ENCODE measurements around the gene CENPE. TPM values are rescaled to one million over a fixed set of nuclear protein-coding genes. Genes with fewer than 3 reads are reported as not detected.

The CENPE gene
- total RNA-seq, 1 experiment from 2014 or later, result 30.3 TPM

- no peaks in the 10 kb centered on the region for H3K9me3 Mint-ChIP-seq (ENCODE audit: unreplicated experiment)
- Histone ChIP-seq H3K9me3 (no peaks in the 10 kb centered on the region), H3K36me3 (ENCODE audit: control insufficient read depth, insufficient read depth, low read length) (no peaks in the 10 kb centered on the region), H3K4me1 (no peaks in the 10 kb centered on the region), H3K27me3 (replicated peaks; ENCODE audit: control insufficient read depth, insufficient read depth, low read length) (no peaks in the 10 kb centered on the region), H3K4me3 (ENCODE audit: low read depth, low read length) (no peak overlapping the region)
- DNase-seq, result no peak
- TF ChIP-seq CTCF (IDR thresholded peaks at IDR 0.05; ENCODE audit: insufficient read depth in 1 of 2, low read depth in 1 of 2, low read length in 1 of 2, severe bottlenecking in 1 of 2, unreplicated experiment in 1 of 2), result no peak
- intact Hi-C loops (cut with micrococcal nuclease; ENCODE audit: unreplicated experiment), result no loop called here
- H3K36me3 Mint-ChIP-seq (ENCODE audit: insufficient read depth, unreplicated experiment), result peaks cover 31% of the 10 kb centered on the region
- BruUV-seq (replicated peaks), result no TSS peak
- no peaks in the 10 kb centered on the region for H3K27me3 Mint-ChIP-seq (ENCODE audit: insufficient read depth, unreplicated experiment)
- H3K4me3 Mint-ChIP-seq (ENCODE audit: unreplicated experiment), result no peak overlapping the region
- ChIA-PET CTCF (no interaction called here), POLR2A (no interaction called here)
- H3K4me1 Mint-ChIP-seq (ENCODE audit: low read depth, unreplicated experiment), result no peaks in the 10 kb centered on the region
- H3K27ac Mint-ChIP-seq (ENCODE audit: unreplicated experiment), result no peak overlapping the region
Measured at GRCh38 chr4:103104886-103105285, 93.3 kb downstream of the CENPE start.

DNA sequence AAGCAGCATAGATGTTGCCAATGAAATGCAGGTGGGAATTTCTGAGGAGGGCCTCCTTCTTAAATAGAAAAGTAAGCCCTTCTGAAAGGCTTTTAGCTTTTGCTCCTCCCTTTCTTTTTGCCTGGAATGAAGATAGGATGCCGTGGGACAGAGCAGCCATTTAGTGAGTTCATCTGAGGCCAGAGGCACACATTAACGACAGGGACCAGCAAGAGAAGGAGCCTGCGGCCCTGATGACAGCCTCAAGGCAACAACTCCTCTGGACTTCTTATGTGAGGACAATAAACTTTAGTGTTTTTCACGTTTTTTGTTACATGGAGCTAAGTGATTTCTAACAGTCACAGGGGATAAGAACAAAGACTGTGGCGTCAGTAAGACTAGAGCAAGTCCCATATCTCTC lies 97.5 kb downstream of the CENPE start:
- Histone ChIP-seq H3K4me1 (0 out of 2 replicates have a peak, but pooled peaks cover 8% of the 10 kb centered on the region), H3K27me3 (replicated peaks; ENCODE audit: control insufficient read depth, insufficient read depth, low read length) (no peaks in the 10 kb centered on the region), H3K36me3 (ENCODE audit: control insufficient read depth, insufficient read depth, low read length) (no peaks in the 10 kb centered on the region), H3K9me3 (no peaks in the 10 kb centered on the region), H3K4me3 (ENCODE audit: low read depth, low read length) (no peak overlapping the region)
- DNase-seq, result no peak
- POLR2A ChIA-PET, result no interaction called here
- no peaks in the 10 kb centered on the region for H3K27me3 Mint-ChIP-seq (ENCODE audit: insufficient read depth, unreplicated experiment)
- H3K4me3 Mint-ChIP-seq (ENCODE audit: unreplicated experiment), result no peak overlapping the region
- intact Hi-C loops (cut with micrococcal nuclease; ENCODE audit: unreplicated experiment), result no loop called here
- BruUV-seq (replicated peaks), result no TSS peak
- H3K4me1 Mint-ChIP-seq (ENCODE audit: low read depth, unreplicated experiment), result peaks cover 7% of the 10 kb centered on the region
- CTCF ChIA-PET, result interaction anchor here (0.6 to 2.0 kb wide), 3 partner anchors 48 to 81 kb away, joined by 3 to 5 read pairs (median 3); no protein-coding TSS in a partner anchor
- no peaks in the 10 kb centered on the region for H3K9me3 Mint-ChIP-seq (ENCODE audit: unreplicated experiment)
- no peak overlapping the region for H3K27ac Mint-ChIP-seq (ENCODE audit: unreplicated experiment)
- no peak for TF ChIP-seq CTCF (IDR thresholded peaks at IDR 0.05; ENCODE audit: insufficient read depth in 1 of 2, low read depth in 1 of 2, low read length in 1 of 2, severe bottlenecking in 1 of 2, unreplicated experiment in 1 of 2)
- H3K36me3 Mint-ChIP-seq (ENCODE audit: insufficient read depth, unreplicated experiment), result peaks cover 7% of the 10 kb centered on the region

- Histone ChIP-seq H3K27me3 (replicated peaks; ENCODE audit: control insufficient read depth, insufficient read depth, low read length) (no peaks in the 10 kb centered on the region), H3K36me3 (ENCODE audit: control insufficient read depth, insufficient read depth, low read length) (no peaks in the 10 kb centered on the region), H3K4me1 (0 out of 2 replicates have a peak, but pooled peaks cover 8% of the 10 kb centered on the region), H3K9me3 (no peaks in the 10 kb centered on the region), H3K4me3 (ENCODE audit: low read depth, low read length) (peak within 1 kb of the TSS; percentile 31)
- peaks cover 7% of the 10 kb centered on the region for H3K36me3 Mint-ChIP-seq (ENCODE audit: insufficient read depth, unreplicated experiment)
- TF ChIP-seq CTCF (IDR thresholded peaks at IDR 0.05; ENCODE audit: insufficient read depth in 1 of 2, low read depth in 1 of 2, low read length in 1 of 2, severe bottlenecking in 1 of 2, unreplicated experiment in 1 of 2), result peak; percentile 45 to 54
- BruUV-seq (replicated peaks), result no TSS peak
- peak; percentile 57 to 67 for DNase-seq
- CTCF ChIA-PET, result interaction anchor here (0.7 to 2.0 kb wide), 5 partner anchors 8 to 479 kb away, joined by 3 to 8 read pairs (median 5); no protein-coding TSS in a partner anchor
- H3K27me3 Mint-ChIP-seq (ENCODE audit: insufficient read depth, unreplicated experiment), result no peaks in the 10 kb centered on the region
- H3K27ac Mint-ChIP-seq (ENCODE audit: unreplicated experiment), result peak within 1 kb of the TSS; percentile 18
- H3K4me1 Mint-ChIP-seq (ENCODE audit: low read depth, unreplicated experiment), result peaks cover 7% of the 10 kb centered on the region
- POLR2A ChIA-PET, result interaction anchor here (0.6 kb wide), 3 partner anchors 281 to 622 kb away, joined by 3 to 13 read pairs (median 6); no protein-coding TSS in a partner anchor
- intact Hi-C loops (cut with micrococcal nuclease; ENCODE audit: unreplicated experiment), result loop anchor here (1.0 to 10.0 kb wide), 6 partner anchors 53 to 835 kb away; partner anchors contain the start of genes SLC39A8 and SLC9B1
- no peaks in the 10 kb centered on the region for H3K9me3 Mint-ChIP-seq (ENCODE audit: unreplicated experiment)
- peak within 1 kb of the TSS; percentile 71 for H3K4me3 Mint-ChIP-seq (ENCODE audit: unreplicated experiment)
Measured at GRCh38 chr4:103099691-103100392, 98.3 kb downstream of the CENPE start, which contains the start of gene BDH2. BDH2 (minus strand) TSS chr4:103099834; CDS start chr4:103096254, 3,580 bp downstream.

All from Caco-2 (cell line).